Caco-2 (cell line): ENCODE measurements around the gene ADGRA1. TPM values are rescaled to one million over a fixed set of nuclear protein-coding genes. Genes with fewer than 3 reads are reported as not detected.

ENCODE experiments used
- BruUV-seq: library from RNA; stranded (reverse); fragments of 400-500 nt; replicated peaks from 2 replicates; lab custom pipeline; 2021; lab: Mats Ljungman, UMichigan
- CTCF ChIA-PET: fragments of 300-600 bp; sonication (Branson Sonifier 250); formaldehyde crosslinking; loops from one replicate; lab custom pipeline; 2022; ENCODE audit warnings: antibody characterized with exemption; lab: Charles Lee
- POLR2A ChIA-PET: fragments of 300-600 bp; sonication (Branson Sonifier 250); formaldehyde crosslinking; loops from one replicate; lab custom pipeline; 2022; ENCODE audit warnings: antibody characterized with exemption; lab: Charles Lee
- DNase-seq, 2 experiments: peaks; one replicate each; pipeline versions ENCODE4 v3.0.0 to v3.0.0-alpha.2; 2020 to 2022
- H3K27me3 ChIP-seq: replicated peaks from 2 replicates; pipeline ENCODE4 v1.6.0; 2011; ENCODE audit warnings: low read length; ENCODE audit not compliant: control insufficient read depth, insufficient read depth
- H3K36me3 ChIP-seq: 2 replicates; pipeline ENCODE4 v1.5.1; 2011; ENCODE audit warnings: low read length; ENCODE audit not compliant: control insufficient read depth, insufficient read depth
- H3K4me1 ChIP-seq: fragments of 250-450 bp; sonication (Bioruptor Pico); 2 replicates; pipeline ENCODE4 v1.5.1; 2020; ENCODE audit warnings: mild to moderate bottlenecking
- H3K4me3 ChIP-seq: 2 replicates; pipeline ENCODE4 v1.5.1; 2011; ENCODE audit warnings: low read depth, mild to moderate bottlenecking, control low read depth, low read length
- H3K9me3 ChIP-seq: fragments of 250-450 bp; sonication (Bioruptor Pico); 2 replicates; pipeline ENCODE4 v1.5.1; 2020; ENCODE audit warnings: mild to moderate bottlenecking, moderate library complexity
- H3K27ac Mint-ChIP-seq: one replicate; pipeline ENCODE4 v1.8.0; 2022; ENCODE audit warnings: mixed read lengths; ENCODE audit not compliant: unreplicated experiment
- H3K27me3 Mint-ChIP-seq: one replicate; pipeline ENCODE4 v1.8.0; 2022; ENCODE audit warnings: mixed read lengths; ENCODE audit not compliant: insufficient read depth, unreplicated experiment
- H3K36me3 Mint-ChIP-seq: one replicate; pipeline ENCODE4 v1.8.0; 2022; ENCODE audit warnings: mild to moderate bottlenecking, mixed read lengths; ENCODE audit not compliant: insufficient read depth, unreplicated experiment
- H3K4me1 Mint-ChIP-seq: one replicate; pipeline ENCODE4 v1.8.0; 2022; ENCODE audit warnings: low read depth, mixed read lengths; ENCODE audit not compliant: unreplicated experiment
- H3K4me3 Mint-ChIP-seq: one replicate; pipeline ENCODE4 v1.8.0; 2022; ENCODE audit warnings: mild to moderate bottlenecking, moderate library complexity, mixed read lengths; ENCODE audit not compliant: unreplicated experiment
- H3K9me3 Mint-ChIP-seq: one replicate; pipeline ENCODE4 v1.8.0; 2022; ENCODE audit warnings: mixed read lengths; ENCODE audit not compliant: unreplicated experiment
- intact Hi-C: fragments of 100-400 bp; cut with micrococcal nuclease; formaldehyde crosslinking; loops from one replicate; pipeline ENCODE4 v1.10.0; 2022; ENCODE audit not compliant: unreplicated experiment
- total RNA-seq: library from RNA; stranded (reverse); gene quantifications from 2 replicates; pipeline ENCODE4 v1.2.3, GENCODE V29; 2022
- TF ChIP-seq, protein P1 (sequence below), 2 experiments: fragments of 200-600 bp in 1 of 2; IDR thresholded peaks; 1 replicate in 1 of 2; 2 replicates in 1 of 2; pipeline versions ENCODE4 v1.5.1 to v1.8.0; 2011 to 2022; ENCODE audit warnings: antibody characterized with exemption in 1 of 2, control low read depth in 1 of 2, inconsistent platforms in 1 of 2, low read depth in 1 of 2, low read length in 1 of 2, mild to moderate bottlenecking in 1 of 2, moderate library complexity in 1 of 2; ENCODE audit not compliant: insufficient read depth in 1 of 2, severe bottlenecking in 1 of 2, unreplicated experiment in 1 of 2

ADGRA1 gene
- total RNA-seq, 1 experiment from 2014 or later = not detected

- no peaks in the 10 kb centered on the region for H3K4me1 ChIP-seq
- no peaks in the 10 kb centered on the region for H3K27me3 ChIP-seq
- H3K4me3 ChIP-seq = no peak overlapping the region
- peaks cover 6% of the 10 kb centered on the region for H3K36me3 Mint-ChIP-seq
- ChIA-PET CTCF (no interaction called here), POLR2A (no interaction called here)
- peaks cover 10% of the 10 kb centered on the region; the same call in 1 of the 2 replicates for H3K9me3 ChIP-seq
- TF ChIP-seq, protein P1, sequence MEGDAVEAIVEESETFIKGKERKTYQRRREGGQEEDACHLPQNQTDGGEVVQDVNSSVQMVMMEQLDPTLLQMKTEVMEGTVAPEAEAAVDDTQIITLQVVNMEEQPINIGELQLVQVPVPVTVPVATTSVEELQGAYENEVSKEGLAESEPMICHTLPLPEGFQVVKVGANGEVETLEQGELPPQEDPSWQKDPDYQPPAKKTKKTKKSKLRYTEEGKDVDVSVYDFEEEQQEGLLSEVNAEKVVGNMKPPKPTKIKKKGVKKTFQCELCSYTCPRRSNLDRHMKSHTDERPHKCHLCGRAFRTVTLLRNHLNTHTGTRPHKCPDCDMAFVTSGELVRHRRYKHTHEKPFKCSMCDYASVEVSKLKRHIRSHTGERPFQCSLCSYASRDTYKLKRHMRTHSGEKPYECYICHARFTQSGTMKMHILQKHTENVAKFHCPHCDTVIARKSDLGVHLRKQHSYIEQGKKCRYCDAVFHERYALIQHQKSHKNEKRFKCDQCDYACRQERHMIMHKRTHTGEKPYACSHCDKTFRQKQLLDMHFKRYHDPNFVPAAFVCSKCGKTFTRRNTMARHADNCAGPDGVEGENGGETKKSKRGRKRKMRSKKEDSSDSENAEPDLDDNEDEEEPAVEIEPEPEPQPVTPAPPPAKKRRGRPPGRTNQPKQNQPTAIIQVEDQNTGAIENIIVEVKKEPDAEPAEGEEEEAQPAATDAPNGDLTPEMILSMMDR (IDR thresholded peaks at IDR 0.05; ENCODE audit: insufficient read depth in 1 of 2, low read depth in 1 of 2, low read length in 1 of 2, severe bottlenecking in 1 of 2, unreplicated experiment in 1 of 2) = no peak
- no peaks in the 10 kb centered on the region for H3K36me3 ChIP-seq
- H3K4me3 Mint-ChIP-seq = no peak overlapping the region
- no peak overlapping the region for H3K27ac Mint-ChIP-seq
- H3K27me3 Mint-ChIP-seq = peaks cover 11% of the 10 kb centered on the region
- BruUV-seq = no TSS peak
- H3K4me1 Mint-ChIP-seq = peaks cover 4% of the 10 kb centered on the region
- intact Hi-C loops = no loop called here
- peaks cover 10% of the 10 kb centered on the region for H3K9me3 Mint-ChIP-seq
- no peak for DNase-seq
Measured at GRCh38 chr10:133102415-133103095, 14.8 kb downstream of the ADGRA1 start.

DNA sequence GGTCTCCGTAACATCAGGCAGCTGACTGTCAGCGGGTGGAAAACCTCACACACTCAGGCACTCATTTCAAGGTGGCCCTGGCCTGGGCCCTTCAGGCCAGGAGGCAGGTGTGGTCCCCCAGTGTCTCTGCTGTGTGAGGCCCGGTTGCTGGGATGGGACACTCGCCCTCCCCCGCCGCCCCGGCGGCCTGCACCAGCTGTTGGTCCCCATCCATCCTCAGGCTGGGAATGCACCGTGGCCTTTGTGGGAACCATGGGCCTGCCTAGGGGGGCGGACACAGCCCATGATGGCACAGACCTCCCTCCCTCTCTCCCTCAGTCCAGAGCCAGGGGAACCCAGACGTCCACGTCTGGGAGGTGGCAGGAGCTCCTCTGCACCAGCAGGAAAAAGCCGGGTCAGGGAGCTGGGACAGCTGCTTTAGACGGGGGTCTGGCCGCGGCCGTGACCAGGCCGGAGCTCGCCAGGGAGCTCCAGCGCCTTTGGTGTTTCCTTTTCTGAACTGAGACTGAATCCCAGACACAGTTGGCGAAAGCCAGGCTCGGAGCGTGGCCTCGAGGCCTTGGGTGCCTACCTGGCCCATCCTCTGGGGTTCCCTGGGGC is 15.7 kb downstream of the ADGRA1 start:
- no peaks in the 10 kb centered on the region for H3K36me3 ChIP-seq
- peaks cover 7% of the 10 kb centered on the region for H3K27me3 Mint-ChIP-seq
- peaks cover 19% of the 10 kb centered on the region for H3K9me3 Mint-ChIP-seq
- H3K4me1 Mint-ChIP-seq = peaks cover 4% of the 10 kb centered on the region
- intact Hi-C loops = no loop called here
- H3K9me3 ChIP-seq = peaks cover 17% of the 10 kb centered on the region; the same call in 1 of the 2 replicates
- H3K4me3 Mint-ChIP-seq = no peak overlapping the region
- no peaks in the 10 kb centered on the region for H3K4me1 ChIP-seq
- no peaks in the 10 kb centered on the region for H3K27me3 ChIP-seq
- no peak overlapping the region for H3K27ac Mint-ChIP-seq
- DNase-seq = no peak
- ChIA-PET CTCF (no interaction called here), POLR2A (no interaction called here)
- TF ChIP-seq, protein P1 (IDR thresholded peaks at IDR 0.05; ENCODE audit: insufficient read depth in 1 of 2, low read depth in 1 of 2, low read length in 1 of 2, severe bottlenecking in 1 of 2, unreplicated experiment in 1 of 2) = no peak
- H3K4me3 ChIP-seq = no peak overlapping the region
- BruUV-seq = no TSS peak
- peaks cover 6% of the 10 kb centered on the region for H3K36me3 Mint-ChIP-seq

GRCh38 chr10:133104068-133104962 is 16.6 kb downstream of the ADGRA1 start:
- peaks cover 4% of the 10 kb centered on the region for H3K27me3 Mint-ChIP-seq
- intact Hi-C loops = no loop called here
- TF ChIP-seq, protein P1 (IDR thresholded peaks at IDR 0.05; ENCODE audit: insufficient read depth in 1 of 2, low read depth in 1 of 2, low read length in 1 of 2, severe bottlenecking in 1 of 2, unreplicated experiment in 1 of 2) = no peak
- ChIA-PET CTCF (no interaction called here), POLR2A (no interaction called here)
- Histone ChIP-seq H3K27me3 (no peaks in the 10 kb centered on the region), H3K4me1 (peaks cover 2% of the 10 kb centered on the region; the same call in 1 of the 2 replicates), H3K36me3 (no peaks in the 10 kb centered on the region), H3K9me3 (peaks cover 18% of the 10 kb centered on the region), H3K4me3 (no peak overlapping the region)
- BruUV-seq = no TSS peak
- no peak overlapping the region for H3K27ac Mint-ChIP-seq
- no peak for DNase-seq
- H3K4me3 Mint-ChIP-seq = no peak overlapping the region
- H3K4me1 Mint-ChIP-seq = peaks cover 4% of the 10 kb centered on the region
- H3K9me3 Mint-ChIP-seq = peaks cover 22% of the 10 kb centered on the region
- H3K36me3 Mint-ChIP-seq = peaks cover 6% of the 10 kb centered on the region
